Panc1 (cell line): ENCODE results near the gene DTYMK. TPM values are rescaled to one million over a fixed set of nuclear protein-coding genes. Genes with fewer than 3 reads are reported as not detected.

Source experiments
- ATAC-seq: fragments of 200-7000 bp; cut with Tn5 transposase; 2 replicates; pipeline ENCODE4 v1.9.1; 2020; ENCODE audit warnings: mild to moderate bottlenecking, moderate library complexity
- BruUV-seq: library from RNA; stranded (reverse); fragments of 400-500 nt; replicated peaks from 2 replicates; lab custom pipeline; 2021; lab: Mats Ljungman, UMichigan
- CTCF ChIA-PET: fragments of 300-600 bp; sonication (Branson Sonifier 250); formaldehyde crosslinking; loops from one replicate; lab custom pipeline; 2022; ENCODE audit warnings: antibody characterized with exemption; lab: Charles Lee
- POLR2A ChIA-PET: fragments of 300-600 bp; sonication (Branson Sonifier 250); formaldehyde crosslinking; loops from one replicate; lab custom pipeline; 2022; ENCODE audit warnings: antibody characterized with exemption; lab: Charles Lee
- DNase-seq: peaks from one replicate; pipeline ENCODE4 v3.0.0-alpha.2; 2010; ENCODE audit warnings: low read depth, low spot score
- H3K27ac ChIP-seq: 2 replicates; pipeline ENCODE4 v1.5.1; 2011; ENCODE audit warnings: mild to moderate bottlenecking, low read length, inconsistent platforms
- H3K27me3 ChIP-seq: fragments of 200-500 bp; sonication (Bioruptor generic); 2 replicates; pipeline ENCODE4 v1.6.0; 2014; ENCODE audit warnings: low read length, inconsistent platforms; ENCODE audit not compliant: control insufficient read depth, insufficient read depth
- H3K36me3 ChIP-seq: fragments of 200-500 bp; sonication (Bioruptor generic); 2 replicates; pipeline ENCODE4 v1.5.1; 2014; ENCODE audit warnings: inconsistent platforms, mild to moderate bottlenecking, low read length, moderate library complexity; ENCODE audit not compliant: control insufficient read depth, insufficient read depth
- H3K4me1 ChIP-seq: 2 replicates; pipeline ENCODE4 v1.5.1; 2011; ENCODE audit warnings: inconsistent platforms, mild to moderate bottlenecking, low read length, moderate library complexity; ENCODE audit not compliant: control insufficient read depth, insufficient read depth
- H3K4me3 ChIP-seq, 2 experiments: 2 replicates each; pipeline ENCODE4 v1.5.1; 2011 to 2012; ENCODE audit warnings: low read depth in 2 of 2, low read length in 2 of 2, mild to moderate bottlenecking in 2 of 2, inconsistent platforms in 1 of 2, moderate library complexity in 1 of 2
- H3K9me3 ChIP-seq: fragments of 200-500 bp; sonication (Bioruptor generic); 2 replicates; pipeline ENCODE4 v1.5.1; 2014; ENCODE audit warnings: low read depth, mild to moderate bottlenecking, inconsistent platforms, low read length, moderate library complexity; ENCODE audit not compliant: control insufficient read depth, insufficient read depth
- CTCF ChIP-seq: fragments of 450-650 bp; IDR thresholded peaks from 2 replicates; pipeline ENCODE4 v1.5.1; 2017; ENCODE audit warnings: mild to moderate bottlenecking
- POLR2AphosphoS5 ChIP-seq: IDR thresholded peaks from 2 replicates; pipeline ENCODE4 v1.6.1; 2012; ENCODE audit warnings: mild to moderate bottlenecking, low read depth, low read length, moderate library complexity
- REST ChIP-seq, 2 experiments: IDR thresholded peaks; 2 replicates each; pipeline ENCODE4 v1.6.1; 2011 to 2012; ENCODE audit warnings: low read depth in 2 of 2, control low read depth in 1 of 2, low read length in 1 of 2, mild to moderate bottlenecking in 1 of 2, moderate library complexity in 1 of 2; ENCODE audit not compliant: insufficient read depth in 1 of 2
- SIN3A ChIP-seq: IDR thresholded peaks from 2 replicates; pipeline ENCODE4 v1.6.1; 2012; ENCODE audit warnings: low read depth, mild to moderate bottlenecking, low read length, moderate library complexity, borderline replicate concordance; ENCODE audit not compliant: insufficient read depth
- TCF7L2 ChIP-seq: IDR thresholded peaks from 2 replicates; pipeline ENCODE4 v1.6.1; 2011; ENCODE audit warnings: mild to moderate bottlenecking, low read depth, low read length, inconsistent platforms
- in situ Hi-C: cut with HindIII; loops from 2 replicates; pipeline ENCODE4 v1.10.0; 2016; ENCODE audit warnings: low sequenced_read_pairs, low pct_unique_long_range_greater_than_20kb
- intact Hi-C: fragments of 100-400 bp; cut with micrococcal nuclease; formaldehyde crosslinking; loops from one replicate; pipeline ENCODE4 v1.10.0; 2022; ENCODE audit not compliant: unreplicated experiment
- total RNA-seq: library from RNA; stranded (reverse); gene quantifications from one replicate; pipeline ENCODE4 v1.2.1, GENCODE V29; 2021; ENCODE audit not compliant: unreplicated experiment

Gene DTYMK
- total RNA-seq, 1 experiment from 2014 or later: 122 TPM

- DNase-seq: no peak
- H3K27me3 ChIP-seq: no peaks in the 10 kb centered on the region
- POLR2A ChIA-PET: no interaction called here
- BruUV-seq: no TSS peak
- no peaks in the 10 kb centered on the region; the same call in 1 of the 2 replicates for H3K4me1 ChIP-seq
- no peak overlapping the region for H3K27ac ChIP-seq
- no peak overlapping the region for H3K4me3 ChIP-seq
- in situ Hi-C loops (no loop called here), intact Hi-C loops (no loop called here)
- TF ChIP-seq CTCF (no peak), SIN3A (no peak), POLR2AphosphoS5 (no peak), REST (IDR thresholded peaks at IDR 0.05; ENCODE audit: insufficient read depth in 1 of 2, low read depth in 2 of 2, low read length in 1 of 2) (no peak), TCF7L2 (no peak)
- no peaks in the 10 kb centered on the region for H3K9me3 ChIP-seq
- no peaks in the 10 kb centered on the region for H3K36me3 ChIP-seq
- ATAC-seq: no peak
- CTCF ChIA-PET: no interaction called here
Measured at GRCh38 chr2:241649404-241649803, 37.2 kb downstream of the DTYMK start.

GRCh38 chr2:241648453-241648852, 38.2 kb downstream of the DTYMK start:
- no TSS peak for BruUV-seq
- in situ Hi-C loops: no loop called here
- ATAC-seq: no peak
- Histone ChIP-seq H3K27me3 (no peaks in the 10 kb centered on the region), H3K4me3 (no peak overlapping the region), H3K36me3 (no peaks in the 10 kb centered on the region), H3K4me1 (no peaks in the 10 kb centered on the region; the same call in 1 of the 2 replicates), H3K27ac (no peak overlapping the region), H3K9me3 (no peaks in the 10 kb centered on the region)
- ChIA-PET POLR2A (no interaction called here), CTCF (no interaction called here)
- TF ChIP-seq SIN3A (no peak), POLR2AphosphoS5 (no peak), TCF7L2 (no peak), CTCF (no peak), REST (IDR thresholded peaks at IDR 0.05; ENCODE audit: insufficient read depth in 1 of 2, low read depth in 2 of 2, low read length in 1 of 2) (no peak)
- DNase-seq: no peak
- intact Hi-C loops: no loop called here
